Neural cell (in vitro differentiated cells): ENCODE results near the gene PCGF5. TPM values are rescaled to one million over a fixed set of nuclear protein-coding genes. Genes with fewer than 3 reads are reported as not detected.

Source experiments
- H2AFZ ChIP-seq: fragments of 200-600, 300-800 bp; sonication (generic), shearing (Covaris generic); 2 replicates; pipeline ENCODE4 v1.6.0; 2014; ENCODE audit warnings: low read depth, mild to moderate bottlenecking, antibody characterized with exemption, low read length, moderate library complexity
- H3F3A ChIP-seq: fragments of 200-600 bp; shearing (Covaris generic); 2 replicates; pipeline ENCODE4 v1.6.1; 2016; ENCODE audit warnings: mild to moderate bottlenecking, moderate library complexity, mixed read lengths, antibody characterized with exemption, low read length; ENCODE audit not compliant: insufficient read depth, poor library complexity, severe bottlenecking
- H3K27ac ChIP-seq: fragments of 200-600, 300-800 bp; sonication (generic), shearing (Covaris generic); 2 replicates; pipeline ENCODE4 v1.5.1; 2014; ENCODE audit warnings: mild to moderate bottlenecking, low read length, moderate library complexity
- H3K27me3 ChIP-seq: fragments of 300-800, 200-600 bp; sonication (generic), shearing (Covaris generic); 2 replicates; pipeline ENCODE4 v1.6.0; 2014; ENCODE audit warnings: mild to moderate bottlenecking, low read depth, low read length, moderate library complexity; ENCODE audit not compliant: insufficient read depth
- H3K36me3 ChIP-seq: fragments of 300-800, 200-600 bp; sonication (generic), shearing (Covaris generic); 2 replicates; pipeline ENCODE4 v1.5.1; 2014; ENCODE audit warnings: mild to moderate bottlenecking, antibody characterized with exemption, low read length, moderate library complexity; ENCODE audit not compliant: insufficient read depth
- H3K4me2 ChIP-seq: fragments of 300-800, 200-600 bp; sonication (generic), shearing (Covaris generic); 2 replicates; pipeline ENCODE4 v1.6.0; 2014; ENCODE audit warnings: mild to moderate bottlenecking, low read length
- H3K4me3 ChIP-seq: fragments of 300-800, 200-600 bp; sonication (generic), shearing (Covaris generic); 2 replicates; pipeline ENCODE4 v1.5.1; 2014; ENCODE audit warnings: mild to moderate bottlenecking, low read length, moderate library complexity
- H3K79me2 ChIP-seq: fragments of 200-600 bp; shearing (Covaris generic); replicated peaks from 2 replicates; pipeline ENCODE4 v1.6.0; 2014; ENCODE audit warnings: mild to moderate bottlenecking, low read length, moderate library complexity; ENCODE audit not compliant: insufficient read depth
- H3K9ac ChIP-seq: fragments of 300-800, 200-600 bp; sonication (generic), shearing (Covaris generic); 2 replicates; pipeline ENCODE4 v1.6.1; 2016; ENCODE audit warnings: mild to moderate bottlenecking, low read length, mixed read lengths
- H3K9me2 ChIP-seq: fragments of 200-600 bp; shearing (Covaris generic); 2 replicates; pipeline ENCODE4 v1.6.1; 2016; ENCODE audit warnings: mild to moderate bottlenecking, low read length, mixed read lengths; ENCODE audit not compliant: insufficient read depth
- H3K9me3 ChIP-seq: fragments of 200-600, 300-800 bp; sonication (generic), shearing (Covaris generic); 2 replicates; pipeline ENCODE4 v1.6.1; 2016; ENCODE audit warnings: mild to moderate bottlenecking, mixed run types, low read length, moderate library complexity, mixed read lengths
- H4K20me1 ChIP-seq: fragments of 200-600 bp; shearing (Covaris generic); 2 replicates; pipeline ENCODE4 v1.6.1; 2016; ENCODE audit warnings: mild to moderate bottlenecking, mixed run types; ENCODE audit not compliant: insufficient read depth
- CTCF ChIP-seq: fragments of 450-650 bp; IDR thresholded peaks from 2 replicates; pipeline ENCODE4 v1.5.1; 2014; ENCODE audit warnings: antibody characterized with exemption, mild to moderate bottlenecking, moderate library complexity; ENCODE audit not compliant: poor library complexity, severe bottlenecking
- EP300 ChIP-seq: fragments of 450-650 bp; conservative IDR thresholded peaks from 2 replicates; pipeline ENCODE4 v1.6.1; 2014; ENCODE audit warnings: antibody characterized with exemption, mild to moderate bottlenecking, moderate library complexity; ENCODE audit not compliant: poor library complexity, severe bottlenecking
- EZH2 ChIP-seq: fragments of 200-600, 300-800 bp; shearing (Covaris generic), sonication (generic); IDR thresholded peaks from 2 replicates; pipeline ENCODE4 v1.6.1; 2014; ENCODE audit warnings: antibody characterized with exemption, low read length, borderline replicate concordance, mild to moderate bottlenecking; ENCODE audit not compliant: insufficient read depth, poor library complexity, severe bottlenecking
- MXI1 ChIP-seq: fragments of 450-650 bp; conservative IDR thresholded peaks from 2 replicates; pipeline ENCODE4 v1.6.1; 2014; ENCODE audit warnings: antibody characterized with exemption, mild to moderate bottlenecking; ENCODE audit not compliant: poor library complexity, severe bottlenecking
- POLR2AphosphoS5 ChIP-seq: IDR thresholded peaks from 2 replicates; pipeline ENCODE4 v1.6.1; 2012
- RAD21 ChIP-seq: fragments of 450-650 bp; conservative IDR thresholded peaks from 2 replicates; pipeline ENCODE4 v1.6.1; 2014; ENCODE audit warnings: antibody characterized with exemption, mild to moderate bottlenecking, moderate library complexity
- REST ChIP-seq: IDR thresholded peaks from 2 replicates; pipeline ENCODE4 v1.6.1; 2012; ENCODE audit warnings: borderline replicate concordance
- SMC3 ChIP-seq: fragments of 450-650 bp; conservative IDR thresholded peaks from 2 replicates; pipeline ENCODE4 v1.6.1; 2014; ENCODE audit warnings: antibody characterized with exemption, mild to moderate bottlenecking, moderate library complexity; ENCODE audit not compliant: poor library complexity
- TAF1 ChIP-seq: IDR thresholded peaks from 2 replicates; pipeline ENCODE4 v1.6.1; 2012; ENCODE audit warnings: low read depth
- polyA plus RNA-seq: library from polyadenylated mRNA; depleted of rRNA; stranded (reverse); fragments of >200 nt; gene quantifications from 2 replicates; pipeline ENCODE4 v1.2.3, GENCODE V29; 2014

The PCGF5 gene
- polyA plus RNA-seq, 1 donor from 2014 or later: 5.6 TPM

- Histone ChIP-seq H3K27me3 (no peaks in the 10 kb centered on the region), H3K79me2 (no peaks in the 10 kb centered on the region), H3K4me2 (no peak overlapping the region), H2AFZ (no peak overlapping the region), H3K4me3 (no peak overlapping the region), H3K27ac (no peak overlapping the region), H3F3A (no peaks in the 10 kb centered on the region), H3K9me3 (no peaks in the 10 kb centered on the region), H3K36me3 (no peaks in the 10 kb centered on the region), H3K9me2 (no peaks in the 10 kb centered on the region), H4K20me1 (no peaks in the 10 kb centered on the region), H3K9ac (no peak overlapping the region)
- TF ChIP-seq MXI1 (no peak), EP300 (no peak), RAD21 (no peak), SMC3 (no peak), REST (no peak), POLR2AphosphoS5 (no peak), CTCF (no peak), EZH2 (no peak), TAF1 (no peak)
Observed at GRCh38 chr10:91271886-91272285, 51.4 kb downstream of the PCGF5 start.

GRCh38 chr10:91284486-91285090 lies 64.1 kb downstream of the PCGF5 start:
- no peak overlapping the region for H2AFZ ChIP-seq
- H3K4me2 ChIP-seq: no peak overlapping the region
- no peak for TF ChIP-seq EP300
- no peak for TF ChIP-seq REST
- TF ChIP-seq SMC3: no peak
- no peak for TF ChIP-seq RAD21
- no peak for TF ChIP-seq TAF1
- TF ChIP-seq MXI1: no peak
- no peak for TF ChIP-seq CTCF
- TF ChIP-seq EZH2: no peak
- no peak for TF ChIP-seq POLR2AphosphoS5

More at GRCh38 chr10:91284486-91285090, 64.1 kb downstream of the PCGF5 start:
- no peaks in the 10 kb centered on the region for H3K27me3 ChIP-seq
- H3K9me2 ChIP-seq: no peaks in the 10 kb centered on the region
- no peaks in the 10 kb centered on the region for H3K36me3 ChIP-seq
- no peaks in the 10 kb centered on the region for H3F3A ChIP-seq
- H3K9me3 ChIP-seq: no peaks in the 10 kb centered on the region
- H3K27ac ChIP-seq: no peak overlapping the region
- H3K4me3 ChIP-seq: no peak overlapping the region
- H3K79me2 ChIP-seq: no peaks in the 10 kb centered on the region
- no peak overlapping the region for H3K9ac ChIP-seq
- no peaks in the 10 kb centered on the region for H4K20me1 ChIP-seq
